GM12878 (cell line): ENCODE data around the gene DENND6A.

ENCODE experiments used
- ASH2L ChIP-seq: fragments of 300-600, 200-600 bp; sonication (generic); IDR thresholded peaks from 2 replicates; pipeline ENCODE4 v1.6.1; 2017; ENCODE audit warnings: low read depth, mild to moderate bottlenecking, borderline replicate concordance
- BCL11A ChIP-seq: IDR thresholded peaks from 2 replicates; pipeline ENCODE4 v1.6.1; 2011; ENCODE audit warnings: low read depth, low read length
- CHD1 ChIP-seq: IDR thresholded peaks from 2 replicates; pipeline ENCODE4 v1.6.1; 2012; ENCODE audit warnings: low read depth, low read length, improper control_type of control experiment
- CTCF ChIP-seq, 3 experiments: IDR thresholded peaks in 2 of 3; conservative IDR thresholded peaks in 1 of 3; 2 replicates each; pipeline ENCODE4 v1.5.1; 2011; ENCODE audit warnings: low read depth in 3 of 3, low read length in 3 of 3, mild to moderate bottlenecking in 3 of 3, control low read depth in 2 of 3, moderate library complexity in 2 of 3, inconsistent platforms in 1 of 3, mixed read lengths in 1 of 3; ENCODE audit not compliant: control insufficient read depth in 2 of 3, insufficient read depth in 1 of 3; ENCODE audit errors: extremely low read depth in 1 of 3
- ESRRA ChIP-seq: IDR thresholded peaks from 2 replicates; pipeline ENCODE4 v1.6.1; 2012; ENCODE audit warnings: mild to moderate bottlenecking, low read length, improper control_type of control experiment
- HDGF ChIP-seq: fragments of 450-650 bp; IDR thresholded peaks from 2 replicates; pipeline ENCODE4 v1.6.1; 2016; ENCODE audit warnings: antibody characterized with exemption
- MAX ChIP-seq: IDR thresholded peaks from 2 replicates; pipeline ENCODE4 v1.6.1; 2012; ENCODE audit warnings: low read depth, low read length, improper control_type of control experiment
- POLR2A ChIP-seq: IDR thresholded peaks from 2 replicates; pipeline ENCODE4 v1.6.1; 2011; ENCODE audit warnings: low read depth, mild to moderate bottlenecking, low read length
- RFX5 ChIP-seq: IDR thresholded peaks from 2 replicates; pipeline ENCODE4 v1.6.1; 2011; ENCODE audit warnings: low read depth, low read length, improper control_type of control experiment
- USF1 ChIP-seq: IDR thresholded peaks from 2 replicates; pipeline ENCODE4 v1.6.1; 2011; ENCODE audit warnings: borderline replicate concordance, low read depth, mild to moderate bottlenecking, moderate library complexity, mixed read lengths, low read length; ENCODE audit not compliant: insufficient read depth; ENCODE audit errors: extremely low read length
- ZNF274 ChIP-seq: IDR thresholded peaks from one replicate; pipeline ENCODE4 v1.8.0; 2011; ENCODE audit not compliant: insufficient read length, insufficient read depth
- ZZZ3 ChIP-seq: IDR thresholded peaks from 2 replicates; pipeline ENCODE4 v1.6.1; 2011; ENCODE audit warnings: low read depth; ENCODE audit not compliant: control insufficient read depth, insufficient read length

- no peak for TF ChIP-seq MAX
- TF ChIP-seq POLR2A, result no peak
- TF ChIP-seq ZZZ3, result no peak
- TF ChIP-seq CTCF (IDR thresholded peaks at IDR 0.05 in 2 of 3, conservative IDR thresholded peaks at IDR 0.05 in 1 of 3; ENCODE audit: control insufficient read depth in 2 of 3, extremely low read depth in 1 of 3, insufficient read depth in 1 of 3, low read depth in 3 of 3, low read length in 3 of 3), result no peak
- no peak for TF ChIP-seq ASH2L
- no peak for TF ChIP-seq BCL11A
- no peak for TF ChIP-seq ZNF274
- TF ChIP-seq HDGF, result no peak
- TF ChIP-seq RFX5, result no peak
- TF ChIP-seq CHD1, result no peak
- no peak for TF ChIP-seq ESRRA
- TF ChIP-seq USF1, result no peak
Observed at GRCh38 chr3:57624801-57625200, 68.1 kb downstream of the DENND6A start.
